SH-SY5Y (cell line): ENCODE measurements around the gene CACNA1E.

Source experiments
- GATA2 ChIP-seq: IDR thresholded peaks from 2 replicates; pipeline ENCODE4 v1.6.1; 2011; ENCODE audit warnings: mild to moderate bottlenecking, low read depth, low read length
- GATA3 ChIP-seq: IDR thresholded peaks from 2 replicates; pipeline ENCODE4 v1.6.1; 2011; ENCODE audit warnings: low read depth, mild to moderate bottlenecking, low read length, moderate library complexity

DNA sequence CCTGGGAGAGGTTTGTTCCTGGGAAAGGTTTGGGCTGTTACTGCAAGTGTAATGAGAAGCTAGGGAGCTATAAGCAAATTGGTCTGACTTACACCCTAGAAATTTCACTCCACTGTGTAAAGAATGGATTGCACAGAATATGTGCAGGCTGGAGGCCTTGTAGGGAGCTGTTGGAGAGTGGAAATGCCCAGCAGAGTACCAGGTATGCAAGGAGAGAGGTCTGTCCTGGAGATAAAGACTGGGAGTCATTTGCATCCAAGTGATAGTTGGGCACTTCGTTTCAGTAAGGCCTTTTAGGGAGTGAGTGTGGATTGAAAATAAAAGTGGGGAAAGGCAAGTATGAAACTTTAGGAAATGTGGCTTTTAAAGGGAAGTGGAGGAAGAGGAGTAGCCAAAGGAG, 75.8 kb downstream of the CACNA1E start:
- TF ChIP-seq GATA2: no peak
- no peak for TF ChIP-seq GATA3
